GDM1 (cell line): ENCODE results near the gene KCNQ1.

Source experiments
- DNase-seq: peaks from one replicate; lab custom pipeline; 2025; lab: John Stamatoyannopoulos, UW

The KCNQ1 gene

GRCh38 chr11:2898366-2899079 is 453.7 kb downstream of the KCNQ1 start:
- peak; percentile 81 for DNase-seq
